Sigmoid colon (tissue), 7 donors: ENCODE measurements around the gene ACOD1. TPM values are rescaled to one million over a fixed set of nuclear protein-coding genes. Genes with fewer than 3 reads are reported as not detected.

Experiments
- DNase-seq: peaks from one replicate; pipeline ENCODE4 v3.0.0-alpha.2; 2019
- H3K27ac ChIP-seq, 4 donors: fragments of 200-600 bp; sonication (generic); one replicate each; pipeline ENCODE4 v1.5.1; 2016 to 2019; ENCODE audit warnings: mild to moderate bottlenecking in 1 of 4
- H3K27me3 ChIP-seq, 3 donors: fragments of 200-600 bp; sonication (generic); one replicate each; pipeline ENCODE4 v1.5.1; 2019; ENCODE audit warnings: mild to moderate bottlenecking in 1 of 3
- H3K36me3 ChIP-seq, 4 donors: fragments of 200-600 bp; sonication (generic); one replicate each; pipeline ENCODE4 v1.5.1; 2016 to 2019
- H3K4me1 ChIP-seq, 4 donors: fragments of 200-600 bp; sonication (generic); one replicate each; pipeline ENCODE4 v1.5.1; 2017 to 2019
- H3K4me3 ChIP-seq, 4 donors: fragments of 200-600 bp; sonication (generic); one replicate each; pipeline ENCODE4 v1.5.1; 2017 to 2019; ENCODE audit warnings: mild to moderate bottlenecking in 2 of 4, moderate library complexity in 1 of 4
- H3K9me3 ChIP-seq, 4 donors: fragments of 200-600 bp in 3 of 4; sonication (generic) in 3 of 4; one replicate each; pipeline versions ENCODE4 v1.5.1 to v1.6.1; 2013 to 2019
- EP300 ChIP-seq, 4 donors: sonication (generic); formaldehyde crosslinking; IDR thresholded peaks; one replicate each; pipeline ENCODE4 v1.6.1; 2017; ENCODE audit warnings: antibody characterized with exemption in 4 of 4
- POLR2A ChIP-seq, 2 donors: fragments of 450-650 bp; IDR thresholded peaks; one replicate each; pipeline ENCODE4 v1.6.1; 2016; ENCODE audit warnings: antibody characterized with exemption in 2 of 2, mild to moderate bottlenecking in 2 of 2, moderate library complexity in 2 of 2
- POLR2AphosphoS5 ChIP-seq, 4 donors: sonication (generic); formaldehyde crosslinking; IDR thresholded peaks; one replicate each; pipeline ENCODE4 v1.6.1; 2017; ENCODE audit warnings: antibody characterized with exemption in 4 of 4
- WGBS, 2 donors: extraction: QIAGEN DNeasy Blood & Tissue Kit; methylation state at CpG; one replicate each; pipeline ENCODE4 v1.1.7; 2013; 5-methylcytosine and 5-hydroxymethylcytosine counted together
- intact Hi-C: fragments of 100-400 bp; cut with DNase I; formaldehyde crosslinking; loops from one replicate; pipeline ENCODE4 v1.15.1; 2023
- polyA plus RNA-seq, 3 donors: library from polyadenylated mRNA; stranded (reverse); fragments of 200-250 nt; gene quantifications; one replicate each; pipeline ENCODE4 v1.2.3, GENCODE V29; 2013
- total RNA-seq, 4 donors: library from RNA; depleted of rRNA; stranded (reverse); fragments of >200 nt; gene quantifications; one replicate each; pipeline ENCODE4 v1.1.0, GENCODE V29; 2016
- TF ChIP-seq, protein P1 (sequence below), 4 experiments: fragments of 450-650 bp in 3 of 4; fragments of 200-600 bp in 1 of 4; IDR thresholded peaks; one replicate each; pipeline ENCODE4 v1.5.1; 2016 to 2019; ENCODE audit warnings: antibody characterized with exemption in 4 of 4, mild to moderate bottlenecking in 3 of 4, moderate library complexity in 2 of 4
- donor health status: healthy with polysubstance abuse.
- donor health status: Bipolar disorder and iron deficiency.
- donor health status: healthy.

Gene ACOD1
- total and polyA plus RNA-seq, 7 donors = 0.10 TPM; not detected in 6

DNA sequence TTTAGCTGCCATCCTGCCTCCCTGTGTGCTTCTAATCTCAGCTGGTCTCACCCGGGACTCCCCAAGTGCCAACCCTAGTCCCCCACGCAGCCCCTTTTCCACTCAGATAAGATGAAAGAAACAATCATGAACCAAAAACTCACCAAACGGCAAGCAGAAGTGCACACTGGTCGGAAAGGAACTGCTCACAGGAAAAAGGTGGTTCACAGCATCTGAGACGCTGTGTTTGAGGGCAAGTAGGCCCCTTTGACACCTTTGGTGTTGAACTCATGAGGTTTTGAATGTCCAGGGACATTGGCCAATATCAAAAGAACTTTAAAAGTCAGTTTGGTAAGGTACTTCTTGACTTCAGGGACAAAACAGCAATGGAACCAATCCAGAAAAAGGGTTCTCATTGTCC lies 20.4 kb upstream of the ACOD1 start:
- Histone ChIP-seq H3K36me3 (no peaks in the 10 kb centered on the region), H3K27ac (no peak overlapping the region), H3K4me1 (no peaks in the 10 kb centered on the region), H3K27me3 (no peaks in the 10 kb centered on the region), H3K9me3 (no peaks in the 10 kb centered on the region), H3K4me3 (no peak overlapping the region)
- TF ChIP-seq, protein P1, sequence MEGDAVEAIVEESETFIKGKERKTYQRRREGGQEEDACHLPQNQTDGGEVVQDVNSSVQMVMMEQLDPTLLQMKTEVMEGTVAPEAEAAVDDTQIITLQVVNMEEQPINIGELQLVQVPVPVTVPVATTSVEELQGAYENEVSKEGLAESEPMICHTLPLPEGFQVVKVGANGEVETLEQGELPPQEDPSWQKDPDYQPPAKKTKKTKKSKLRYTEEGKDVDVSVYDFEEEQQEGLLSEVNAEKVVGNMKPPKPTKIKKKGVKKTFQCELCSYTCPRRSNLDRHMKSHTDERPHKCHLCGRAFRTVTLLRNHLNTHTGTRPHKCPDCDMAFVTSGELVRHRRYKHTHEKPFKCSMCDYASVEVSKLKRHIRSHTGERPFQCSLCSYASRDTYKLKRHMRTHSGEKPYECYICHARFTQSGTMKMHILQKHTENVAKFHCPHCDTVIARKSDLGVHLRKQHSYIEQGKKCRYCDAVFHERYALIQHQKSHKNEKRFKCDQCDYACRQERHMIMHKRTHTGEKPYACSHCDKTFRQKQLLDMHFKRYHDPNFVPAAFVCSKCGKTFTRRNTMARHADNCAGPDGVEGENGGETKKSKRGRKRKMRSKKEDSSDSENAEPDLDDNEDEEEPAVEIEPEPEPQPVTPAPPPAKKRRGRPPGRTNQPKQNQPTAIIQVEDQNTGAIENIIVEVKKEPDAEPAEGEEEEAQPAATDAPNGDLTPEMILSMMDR (IDR thresholded peaks at IDR 0.05) = no peak
- no peak for TF ChIP-seq POLR2AphosphoS5 (IDR thresholded peaks at IDR 0.05)
- TF ChIP-seq POLR2A (IDR thresholded peaks at IDR 0.05) = no peak
- no peak for TF ChIP-seq EP300 (IDR thresholded peaks at IDR 0.05)
- 66 to 88% methylated on average over 5 of the region's 5 CpGs for whole genome bisulfite sequencing, 2 donors
- DNase-seq = no peak
- intact Hi-C loops = no loop called here

DNA sequence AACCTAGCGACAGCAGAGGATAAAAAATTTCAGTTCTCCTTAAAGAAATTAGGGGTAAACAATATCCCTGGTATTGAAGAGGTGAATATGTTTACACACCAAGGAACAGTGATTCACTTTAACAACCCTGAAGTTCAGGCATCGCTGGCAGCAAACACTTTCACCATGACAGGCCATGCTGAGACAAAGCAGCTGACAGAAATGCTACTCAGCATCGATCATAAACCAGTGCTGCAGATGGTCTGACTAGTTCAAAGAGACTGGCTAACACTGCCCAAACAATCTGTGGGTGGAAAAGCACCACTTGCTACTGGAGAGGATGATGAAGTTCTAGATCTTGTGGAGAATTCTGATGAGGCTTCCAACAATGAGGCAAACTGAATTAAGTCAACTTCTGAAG lies 19.9 kb upstream of the ACOD1 start:
- DNase-seq = no peak
- Histone ChIP-seq H3K4me3 (no peak overlapping the region), H3K27ac (no peak overlapping the region), H3K4me1 (no peaks in the 10 kb centered on the region), H3K36me3 (no peaks in the 10 kb centered on the region), H3K27me3 (no peaks in the 10 kb centered on the region), H3K9me3 (no peaks in the 10 kb centered on the region)
- intact Hi-C loops = no loop called here
- no peak for TF ChIP-seq POLR2AphosphoS5 (IDR thresholded peaks at IDR 0.05)
- no peak for TF ChIP-seq POLR2A (IDR thresholded peaks at IDR 0.05)
- TF ChIP-seq, protein P1 (IDR thresholded peaks at IDR 0.05) = no peak
- TF ChIP-seq EP300 (IDR thresholded peaks at IDR 0.05) = no peak
- WGBS, 2 donors = 43 to 69% methylated on average over 3 of the region's 3 CpGs

DNA sequence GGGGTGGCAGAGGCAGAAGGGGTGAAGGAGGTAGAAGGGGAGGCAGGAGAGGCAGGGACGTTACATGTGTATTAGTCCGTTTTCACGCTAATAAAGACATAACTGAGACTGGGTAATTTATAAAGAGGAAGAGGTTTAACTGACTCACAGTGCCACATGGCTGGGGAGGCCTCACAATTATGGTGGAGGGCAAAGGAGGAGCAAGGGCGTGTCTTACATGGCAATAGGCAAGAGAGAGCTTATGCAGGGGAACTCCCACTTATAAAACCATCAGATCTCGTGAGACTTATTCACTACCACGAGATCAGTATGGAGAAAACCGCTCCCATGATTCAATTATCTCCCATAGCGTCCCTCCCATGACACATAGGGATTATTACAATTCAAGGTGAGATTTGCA lies 19.0 kb upstream of the ACOD1 start:
- Histone ChIP-seq H3K36me3 (no peaks in the 10 kb centered on the region), H3K4me3 (no peak overlapping the region), H3K9me3 (no peaks in the 10 kb centered on the region), H3K4me1 (no peaks in the 10 kb centered on the region), H3K27ac (no peak overlapping the region), H3K27me3 (no peaks in the 10 kb centered on the region)
- intact Hi-C loops = no loop called here
- no peak for DNase-seq
- no peak for TF ChIP-seq POLR2AphosphoS5 (IDR thresholded peaks at IDR 0.05)
- WGBS, 2 donors = 71 to 82% methylated on average over 8 of the region's 8 CpGs

GRCh38 chr13:76929851-76930374 lies 18.4 kb upstream of the ACOD1 start:
- no peak for DNase-seq

DNA sequence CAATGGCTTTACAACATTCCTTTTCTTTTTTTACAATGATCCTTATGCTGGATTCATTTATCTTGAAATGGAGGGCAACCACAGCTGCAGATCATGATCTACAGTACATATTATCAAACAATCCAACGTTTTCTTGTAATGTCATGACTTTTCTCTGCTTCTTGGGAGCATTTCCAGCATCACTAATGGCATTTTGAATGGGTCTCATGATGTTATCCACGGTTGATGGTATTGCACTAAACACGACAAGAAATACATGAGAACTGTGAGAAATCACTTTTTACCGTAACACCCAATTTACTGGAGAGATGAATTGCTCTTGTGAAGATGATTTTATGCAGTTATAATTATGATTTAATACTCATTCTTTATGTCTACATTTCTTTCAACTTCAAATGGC lies 16.2 kb upstream of the ACOD1 start:
- Histone ChIP-seq H3K27ac (no peak overlapping the region), H3K36me3 (no peaks in the 10 kb centered on the region), H3K9me3 (peaks cover 0 to under 1% (median 0%) of the 10 kb centered on the region in 4 donors), H3K27me3 (no peaks in the 10 kb centered on the region), H3K4me1 (no peaks in the 10 kb centered on the region), H3K4me3 (no peak overlapping the region)
- TF ChIP-seq POLR2AphosphoS5 (IDR thresholded peaks at IDR 0.05) (no peak), POLR2A (IDR thresholded peaks at IDR 0.05) (no peak), EP300 (IDR thresholded peaks at IDR 0.05) (no peak)
- TF ChIP-seq, protein P1 (IDR thresholded peaks at IDR 0.05) = no peak
- DNase-seq = no peak
- WGBS, 2 donors = 55 to 73% methylated on average over 4 of the region's 4 CpGs
- intact Hi-C loops = no loop called here

More at GRCh38 chr13:76929851-76930374, 18.4 kb upstream of the ACOD1 start:
- H3K9me3 ChIP-seq = no peaks in the 10 kb centered on the region
- no peaks in the 10 kb centered on the region for H3K36me3 ChIP-seq
- H3K4me1 ChIP-seq = no peaks in the 10 kb centered on the region
- no peak overlapping the region for H3K27ac ChIP-seq
- intact Hi-C loops = no loop called here
- no peaks in the 10 kb centered on the region for H3K27me3 ChIP-seq
- no peak for TF ChIP-seq POLR2AphosphoS5 (IDR thresholded peaks at IDR 0.05)
- TF ChIP-seq, protein P1 (IDR thresholded peaks at IDR 0.05) = no peak
- no peak for TF ChIP-seq POLR2A (IDR thresholded peaks at IDR 0.05)
- TF ChIP-seq EP300 (IDR thresholded peaks at IDR 0.05) = no peak
- WGBS, 2 donors = 63 to 83% methylated on average over 2 of the region's 2 CpGs
- H3K4me3 ChIP-seq = no peak overlapping the region
